ENCODE results near the gene UBAC1. TPM values are rescaled to one million over a fixed set of nuclear protein-coding genes. Genes with fewer than 3 reads are reported as not detected.
"Not testable (repeated sequence)": the region's sequence is repeated elsewhere in the genome, so short reads cannot be mapped to it uniquely, and the experiment has no call there.

UBAC1 gene
- total RNA-seq, 1 donor from 2014 or later = 25.4 TPM

DNA sequence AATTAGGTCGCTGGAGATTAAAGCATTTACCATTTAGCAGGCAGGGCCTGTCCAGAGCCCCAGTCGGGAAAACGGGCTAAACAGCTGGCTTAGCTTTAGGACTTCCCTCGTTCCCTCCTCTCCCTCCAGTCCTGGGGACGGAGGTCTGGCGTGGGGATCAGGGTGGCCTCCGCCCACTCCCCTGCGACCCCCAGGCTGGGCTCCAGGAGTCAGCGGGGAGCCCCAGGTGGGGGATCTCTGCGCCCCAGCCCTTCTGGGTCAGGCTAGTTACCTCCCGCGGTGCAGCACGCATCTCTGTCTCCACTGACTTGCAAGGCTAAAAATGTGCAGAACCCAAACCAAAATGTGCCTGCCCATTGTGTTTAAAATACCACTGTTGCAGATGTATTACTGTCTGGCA lies 37.7 kb downstream of the UBAC1 start:
- no peak for DNase-seq (ENCODE audit: low read depth in 2 of 2)

DNA sequence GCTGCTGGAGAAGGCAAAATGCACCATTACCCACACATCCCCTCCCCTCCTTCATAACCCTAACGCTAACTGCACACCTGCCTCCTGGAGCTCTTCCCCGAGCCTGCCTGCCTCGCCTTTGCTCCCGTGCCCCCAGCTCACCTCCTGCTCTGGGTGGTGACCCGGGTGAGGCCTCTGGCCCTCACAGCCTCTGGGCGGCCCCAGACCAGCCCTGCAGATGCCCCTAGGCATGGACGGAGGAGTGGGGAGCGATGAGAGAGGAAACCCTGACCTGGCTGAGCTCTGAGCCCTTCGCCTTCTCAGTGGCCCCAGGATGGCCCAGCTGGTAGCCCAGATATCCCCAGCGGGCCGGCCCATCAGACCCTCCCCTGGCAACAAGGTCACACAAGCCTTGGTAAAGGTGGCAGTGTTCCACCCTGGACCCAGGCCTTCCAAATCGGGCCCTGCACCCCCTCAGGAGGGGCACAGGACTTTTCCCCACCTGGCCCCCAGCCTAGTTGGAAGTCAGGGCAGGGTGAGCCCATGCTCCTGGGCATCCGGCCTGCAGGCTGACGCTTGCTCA lies 39.3 kb downstream of the UBAC1 start:
- DNase-seq (ENCODE audit: low read depth in 2 of 2) = no peak

DNA sequence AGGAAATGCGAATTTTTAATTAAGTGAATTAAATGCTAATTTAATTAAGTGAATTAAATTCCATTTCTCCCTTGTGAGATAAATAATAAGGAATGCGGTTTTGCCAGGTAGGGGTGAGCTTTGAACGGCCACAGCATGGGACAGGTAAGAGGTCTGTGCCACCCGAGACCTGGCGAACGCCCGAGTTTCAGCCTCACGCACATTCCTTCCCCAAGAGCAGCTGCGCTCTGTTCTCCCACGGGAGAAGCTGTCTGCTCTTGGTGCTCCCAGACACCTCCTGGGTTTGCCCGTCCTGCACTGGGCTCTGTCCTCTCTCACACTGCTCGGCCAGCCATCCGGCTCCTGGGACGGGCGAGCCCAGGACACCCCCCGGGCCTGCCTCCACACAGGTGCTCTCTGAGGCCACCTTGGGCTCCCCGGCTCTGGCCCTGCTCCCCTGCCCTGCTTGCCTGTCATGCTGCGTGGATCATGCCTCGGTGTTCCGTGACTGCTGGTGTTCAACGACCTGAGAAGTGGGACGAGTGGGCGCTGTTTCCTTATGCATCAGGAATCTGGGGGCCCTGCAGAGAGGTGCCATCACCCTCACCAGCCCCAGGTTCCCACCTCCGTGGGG lies 40.1 kb downstream of the UBAC1 start:
- no peak for DNase-seq (ENCODE audit: low read depth in 2 of 2)

GRCh38 chr9:135920256-135920930 lies 40.8 kb downstream of the UBAC1 start:
- no peak for DNase-seq (ENCODE audit: low read depth in 2 of 2)

- no peak for DNase-seq (ENCODE audit: low read depth in 2 of 2)
Observed at GRCh38 chr9:135919318-135919890, 41.8 kb downstream of the UBAC1 start.

DNA sequence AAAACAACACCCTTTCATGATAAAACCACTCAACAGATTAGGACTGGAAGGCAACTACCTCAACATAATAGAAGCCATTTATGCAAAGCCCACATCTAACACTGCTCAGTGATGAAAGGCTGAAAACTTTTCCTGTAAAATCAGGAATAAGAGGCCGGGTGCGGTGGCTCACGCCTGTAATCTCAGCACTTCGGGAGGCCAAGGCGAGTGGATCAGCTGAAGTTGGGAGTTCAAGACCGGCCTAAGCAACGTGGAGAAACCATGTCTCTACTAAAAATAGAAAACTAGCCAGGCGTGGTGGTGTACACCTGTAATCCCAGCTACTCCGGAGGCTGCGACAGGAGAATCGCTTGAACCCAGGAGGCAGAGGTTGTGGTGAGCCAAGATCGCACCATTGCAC lies 44.9 kb downstream of the UBAC1 start:
- not testable (repeated sequence) for DNase-seq (ENCODE audit: low read depth in 2 of 2)

GRCh38 chr9:135914921-135915320 lies 46.3 kb downstream of the UBAC1 start:
- no peak for DNase-seq (ENCODE audit: low read depth in 2 of 2)

DNA sequence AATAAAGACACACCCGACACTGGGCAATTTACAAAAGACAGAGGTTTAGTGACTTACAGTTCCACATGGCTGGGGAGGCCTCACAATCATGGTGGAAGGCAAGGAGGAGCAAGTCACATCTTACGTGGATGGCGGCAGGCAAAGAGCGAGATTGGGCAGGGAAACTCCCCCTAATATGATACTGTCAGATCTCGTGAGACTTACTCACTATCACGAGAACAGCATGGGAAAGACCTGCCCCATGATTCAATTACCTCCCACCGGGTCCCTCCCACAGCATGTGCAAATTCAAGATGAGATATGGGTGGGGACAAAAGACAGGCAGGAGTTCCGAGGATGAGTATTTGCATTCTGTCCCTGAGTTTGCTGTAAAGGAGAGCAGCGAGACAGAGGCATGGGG lies 49.9 kb downstream of the UBAC1 start:
- not testable (repeated sequence) for DNase-seq (ENCODE audit: low read depth in 2 of 2)

- DNase-seq (ENCODE audit: low read depth in 2 of 2) = no peak
Observed at GRCh38 chr9:135910757-135911156, 50.4 kb downstream of the UBAC1 start.

DNA sequence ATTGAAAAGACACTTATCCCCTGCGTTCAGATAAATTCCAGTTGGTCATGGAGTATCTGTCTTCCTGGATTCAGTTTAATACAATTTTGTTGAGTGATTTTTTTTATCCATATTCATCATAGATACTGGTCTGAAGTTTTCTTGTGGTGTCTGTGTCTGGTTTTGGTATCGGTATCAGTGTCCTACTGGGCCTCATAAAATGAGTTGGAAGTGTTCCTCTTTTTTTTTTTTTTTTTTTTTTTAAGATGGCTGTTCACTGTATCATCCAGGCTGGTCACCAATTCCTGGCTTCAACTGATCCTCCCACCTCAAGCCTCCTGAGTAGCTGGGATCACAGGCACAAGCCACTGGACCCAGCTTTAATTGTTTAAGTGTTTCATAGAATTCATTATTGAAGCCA lies 51.0 kb downstream of the UBAC1 start:
- DNase-seq (ENCODE audit: low read depth in 2 of 2) = no peak

DNA sequence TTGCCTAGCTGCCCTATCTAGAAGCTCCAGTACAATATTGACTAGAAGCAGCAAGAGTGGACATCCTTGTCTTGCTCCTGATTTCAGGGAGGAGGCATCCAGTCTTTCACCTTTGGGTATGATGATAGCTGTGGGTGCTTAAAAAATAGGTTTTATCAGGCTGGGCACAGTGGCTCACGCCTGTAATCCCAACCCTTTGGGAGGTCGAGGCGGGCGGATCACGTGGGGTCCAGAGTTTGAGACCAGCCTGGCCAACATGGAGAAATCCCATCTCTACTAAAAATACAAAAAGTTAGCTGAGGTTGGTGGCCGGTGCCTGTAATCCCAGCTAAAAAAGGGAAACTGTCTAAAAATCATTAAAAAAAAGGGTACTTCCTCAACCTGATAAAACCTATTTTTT lies 51.8 kb downstream of the UBAC1 start:
- no peak for DNase-seq (ENCODE audit: low read depth in 2 of 2)

DNA sequence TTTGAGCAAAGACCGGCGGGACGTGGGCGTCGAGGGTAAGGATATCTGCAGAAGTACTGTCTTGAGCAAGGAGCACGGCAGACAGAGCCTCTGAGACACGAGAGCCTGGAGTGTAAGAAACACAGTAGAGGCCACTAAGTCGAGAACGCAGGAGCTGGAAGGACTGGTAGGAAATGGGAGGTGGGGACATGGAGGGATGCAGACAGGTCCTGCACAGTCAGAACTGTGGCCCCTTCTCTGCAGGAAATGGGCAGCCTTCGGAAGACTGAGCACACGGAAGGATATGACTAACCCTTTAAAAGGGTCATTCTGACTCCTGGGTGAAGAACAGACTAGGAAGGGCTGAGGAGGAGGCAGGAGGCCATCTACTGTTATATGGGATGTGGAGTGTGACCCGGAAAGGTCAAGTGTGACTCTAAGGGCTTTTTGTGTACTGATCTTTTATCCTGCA lies 52.4 kb downstream of the UBAC1 start:
- peak in 1 of 2 donors; percentile 64 for DNase-seq (ENCODE audit: low read depth in 2 of 2)

DNA sequence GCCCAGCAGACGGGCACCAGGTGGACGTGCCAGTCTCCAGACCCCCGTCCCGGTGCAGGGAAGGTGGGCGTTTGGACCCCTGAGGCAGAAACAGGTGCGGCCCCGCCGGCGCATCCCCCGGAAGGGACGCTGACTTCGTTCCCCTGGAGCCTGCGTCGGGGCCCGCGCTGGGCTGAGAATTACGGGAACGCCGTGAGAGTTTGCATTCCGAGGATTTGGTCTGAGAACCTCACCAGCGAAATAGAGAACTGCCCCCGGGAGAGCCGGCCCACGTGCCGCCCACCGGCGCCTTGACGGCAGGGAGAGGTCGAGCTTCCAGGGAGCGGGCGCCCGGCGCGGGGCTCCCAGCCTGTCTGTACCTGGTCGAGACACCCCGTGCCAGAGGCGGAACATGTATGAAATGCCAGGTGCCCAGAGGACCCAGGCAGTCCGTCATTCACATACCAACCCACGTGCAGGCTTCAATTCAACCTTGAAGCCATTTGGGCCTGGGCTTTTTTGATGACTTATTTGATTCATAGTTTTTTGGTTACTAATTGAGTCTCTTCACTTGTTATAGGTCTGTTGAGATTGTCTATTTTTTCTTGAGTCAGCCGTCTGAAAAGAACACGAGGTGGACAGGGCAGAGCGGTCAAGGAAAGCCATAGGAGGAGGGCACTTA lies 53.0 kb downstream of the UBAC1 start:
- DNase-seq (ENCODE audit: low read depth in 2 of 2) = no peak

DNA sequence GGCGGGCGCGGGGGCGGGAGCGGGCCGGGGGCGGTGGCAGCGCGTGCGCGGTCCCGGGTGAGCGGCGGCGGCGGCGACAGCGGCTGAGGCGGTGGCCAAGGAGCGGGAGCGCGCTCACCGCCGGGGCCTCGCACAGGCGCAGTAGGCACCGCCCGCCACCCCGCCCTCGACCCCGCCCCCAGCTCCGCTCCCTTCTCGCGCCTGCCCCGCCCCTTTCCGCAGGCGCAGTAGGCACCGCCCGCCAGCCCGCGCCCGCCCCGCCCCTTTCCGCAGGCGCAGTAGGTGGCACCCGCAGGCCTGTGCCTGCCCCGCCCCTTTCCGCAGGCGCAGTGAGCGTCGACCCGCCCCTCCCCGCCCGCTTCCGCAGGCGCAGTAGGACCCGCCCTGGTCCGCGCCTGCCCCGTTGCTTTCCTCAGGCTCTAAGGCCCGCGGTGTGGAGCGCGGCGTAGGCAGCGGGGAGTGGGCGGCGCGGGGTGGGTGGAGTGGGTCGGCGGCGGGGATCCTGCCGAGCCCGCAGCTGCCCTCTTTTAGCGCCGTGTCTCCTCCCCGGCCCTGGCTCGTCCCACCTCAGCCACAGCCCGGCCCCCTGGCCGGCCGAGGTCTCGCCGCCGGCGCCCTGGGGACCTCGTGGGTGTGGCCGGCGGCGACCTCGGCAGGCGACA lies 53.6 kb downstream of the UBAC1 start, which contains the start of gene CAMSAP1:
CAMSAP1 (minus strand) TSS at position 116 of the 662 bp plus-strand sequence. CDS start 387 bp downstream, outside the sequence.
- peak; percentile 78 to 96 for DNase-seq (ENCODE audit: low read depth in 2 of 2)

GRCh38 chr9:135907006-135907430 lies 54.2 kb downstream of the UBAC1 start:
- DNase-seq (ENCODE audit: low read depth in 2 of 2) = peak in 1 of 2 donors; percentile 46

DNA sequence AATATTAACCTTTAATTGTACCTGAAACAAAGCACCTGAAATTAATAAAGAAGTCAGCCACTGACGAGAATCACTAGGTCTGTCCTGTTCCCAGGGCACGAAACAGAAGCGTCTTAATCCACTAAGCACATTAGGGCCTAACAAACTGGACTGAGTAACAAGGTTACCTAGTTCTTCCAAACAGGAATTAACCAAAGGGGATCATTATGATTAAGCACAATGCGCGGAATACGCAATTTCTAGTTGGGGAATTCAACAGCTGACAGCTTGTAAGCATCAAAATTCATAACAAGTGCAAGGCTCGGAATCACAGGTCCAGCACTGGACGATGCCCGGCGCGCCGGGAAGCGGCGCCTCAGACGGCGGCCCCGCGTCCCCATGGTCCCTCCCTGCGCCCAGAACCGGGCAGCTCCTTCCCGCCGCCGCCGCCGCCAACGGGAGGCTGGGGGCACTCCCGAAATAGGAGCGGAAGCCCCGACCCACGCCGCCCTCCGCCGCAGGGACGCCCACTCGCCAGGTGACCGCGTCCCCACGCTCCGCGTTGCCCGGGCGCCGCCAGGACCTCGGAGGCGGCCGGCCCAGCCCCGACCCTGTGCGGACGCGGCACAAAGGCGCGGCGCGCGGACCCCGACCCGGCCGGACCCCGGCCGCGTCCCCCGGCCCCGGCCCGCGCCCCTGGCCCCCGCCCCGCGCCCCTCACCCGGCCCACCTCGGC lies 54.7 kb downstream of the UBAC1 start:
- DNase-seq (ENCODE audit: low read depth in 2 of 2) = peak; percentile 10 to 52

- DNase-seq (ENCODE audit: low read depth in 2 of 2) = peak in 1 of 2 donors; percentile 31
Observed at GRCh38 chr9:135905380-135906258, 55.6 kb downstream of the UBAC1 start.

- DNase-seq (ENCODE audit: low read depth in 2 of 2) = no peak
Observed at GRCh38 chr9:135903786-135904520, 57.2 kb downstream of the UBAC1 start.

DNA sequence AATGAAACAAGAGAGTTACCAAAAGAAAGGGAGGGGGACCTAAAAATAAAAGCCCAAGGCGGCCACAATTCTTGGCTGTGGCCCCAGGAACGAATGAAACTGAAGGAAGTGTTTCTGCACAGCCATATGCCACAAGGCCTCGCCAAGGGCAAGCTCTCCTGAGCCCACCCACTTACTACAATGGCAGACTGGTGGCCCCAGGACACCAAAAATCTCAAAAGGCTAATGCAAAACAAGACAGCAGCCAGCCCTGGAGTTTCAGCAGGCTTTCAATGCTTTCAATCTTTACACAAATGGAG lies 57.9 kb downstream of the UBAC1 start:
- no peak for DNase-seq (ENCODE audit: low read depth in 2 of 2)

Measured in dermis microvascular lymphatic vessel endothelial cell (primary cell).